Lower leg skin (tissue), 3 donors: ENCODE data around the gene ENDOV.

Experiments used
- CTCF ChIP-seq, 3 donors: fragments of 450-650 bp; IDR thresholded peaks; one replicate each; pipeline ENCODE4 v1.5.1; 2016; ENCODE audit warnings: antibody characterized with exemption in 3 of 3, mild to moderate bottlenecking in 3 of 3, moderate library complexity in 2 of 3
- POLR2A ChIP-seq, 2 donors: fragments of 450-650 bp; IDR thresholded peaks; one replicate each; pipeline ENCODE4 v1.6.1; 2016 to 2017; ENCODE audit warnings: antibody characterized with exemption in 2 of 2, mild to moderate bottlenecking in 1 of 2, moderate library complexity in 1 of 2

GRCh38 chr17:80486692-80487091 lies 71.7 kb downstream of the ENDOV start:
- TF ChIP-seq CTCF (IDR thresholded peaks at IDR 0.05) (no peak), POLR2A (IDR thresholded peaks at IDR 0.05) (no peak)
